H1 (cell line): ENCODE results near the gene PDE4D. TPM values are rescaled to one million over a fixed set of nuclear protein-coding genes. Genes with fewer than 3 reads are reported as not detected.

ENCODE experiments used
- CBX8 ChIP-seq: fragments of 300-800, 300-1000 bp; sonication (generic); IDR thresholded peaks from 2 replicates; pipeline ENCODE4 v1.7.1; 2016; ENCODE audit warnings: low read depth, low read length, borderline replicate concordance
- GTF2F1 ChIP-seq: IDR thresholded peaks from 2 replicates; pipeline ENCODE4 v1.6.1; 2012; ENCODE audit warnings: low read depth, low read length, improper control_type of control experiment, borderline replicate concordance
- NRF1 ChIP-seq: IDR thresholded peaks from 2 replicates; pipeline ENCODE4 v1.6.1; 2011; ENCODE audit warnings: mild to moderate bottlenecking, low read depth, low read length, improper control_type of control experiment
- PHF8 ChIP-seq: fragments of 200-600 bp; sonication (generic); conservative IDR thresholded peaks from 2 replicates; pipeline ENCODE4 v1.7.1; 2012; ENCODE audit warnings: low read depth, mild to moderate bottlenecking, inconsistent platforms, low read length, moderate library complexity
- SIN3A ChIP-seq, 2 experiments: IDR thresholded peaks in 1 of 2; conservative IDR thresholded peaks in 1 of 2; 2 replicates each; pipeline ENCODE4 v1.6.1; 2011 to 2012; ENCODE audit warnings: low read length in 2 of 2, improper control_type of control experiment in 1 of 2, low read depth in 1 of 2, mild to moderate bottlenecking in 1 of 2
- SUZ12 ChIP-seq: fragments of 200-600 bp; sonication (generic); IDR thresholded peaks from 2 replicates; pipeline ENCODE4 v1.6.1; 2012; ENCODE audit warnings: mild to moderate bottlenecking, inconsistent platforms, low read length, moderate library complexity, mixed read lengths
- TCF12 ChIP-seq: IDR thresholded peaks from 2 replicates; pipeline ENCODE4 v1.6.1; 2011; ENCODE audit warnings: low read depth, mild to moderate bottlenecking, low read length
- polyA plus RNA-seq, 7 experiments: library from polyadenylated mRNA; depleted of rRNA in 3 of 7; stranded (reverse) in 5 of 7; unstranded in 2 of 7; fragments of >200 nt in 5 of 7; fragments of 200-250 nt in 2 of 7; gene quantifications; 1 replicate in 5 of 7; 2 replicates in 1 of 7; 4 replicates in 1 of 7; pipeline versions ENCODE4 v1.2.1 to v1.2.3, GENCODE V29; 2011 to 2013; ENCODE audit warnings: missing spikeins in 2 of 7, mixed read lengths in 2 of 7
- total RNA-seq: library from RNA; stranded (reverse); fragmentation: NEBNext Ultra II Directional; extraction: Animal tissue kit (Norgen Biotek cat#: 25700); gene quantifications from 2 replicates; pipeline ENCODE4 v1.2.1, GENCODE V29; 2021
- TF ChIP-seq, protein P1 (sequence below): fragments of 300-600 bp; sonication (generic); IDR thresholded peaks from 2 replicates; pipeline ENCODE4 v1.7.1; 2012; ENCODE audit warnings: low read length, moderate library complexity, mild to moderate bottlenecking, inconsistent platforms; ENCODE audit not compliant: insufficient replicate concordance

PDE4D gene
- total and polyA plus RNA-seq, 2 of the 8 experiments (the other 6 are each of a cell fraction or from before 2014, with no cell fraction given), result 2.3 to 3.7 TPM

- TF ChIP-seq, protein P1, sequence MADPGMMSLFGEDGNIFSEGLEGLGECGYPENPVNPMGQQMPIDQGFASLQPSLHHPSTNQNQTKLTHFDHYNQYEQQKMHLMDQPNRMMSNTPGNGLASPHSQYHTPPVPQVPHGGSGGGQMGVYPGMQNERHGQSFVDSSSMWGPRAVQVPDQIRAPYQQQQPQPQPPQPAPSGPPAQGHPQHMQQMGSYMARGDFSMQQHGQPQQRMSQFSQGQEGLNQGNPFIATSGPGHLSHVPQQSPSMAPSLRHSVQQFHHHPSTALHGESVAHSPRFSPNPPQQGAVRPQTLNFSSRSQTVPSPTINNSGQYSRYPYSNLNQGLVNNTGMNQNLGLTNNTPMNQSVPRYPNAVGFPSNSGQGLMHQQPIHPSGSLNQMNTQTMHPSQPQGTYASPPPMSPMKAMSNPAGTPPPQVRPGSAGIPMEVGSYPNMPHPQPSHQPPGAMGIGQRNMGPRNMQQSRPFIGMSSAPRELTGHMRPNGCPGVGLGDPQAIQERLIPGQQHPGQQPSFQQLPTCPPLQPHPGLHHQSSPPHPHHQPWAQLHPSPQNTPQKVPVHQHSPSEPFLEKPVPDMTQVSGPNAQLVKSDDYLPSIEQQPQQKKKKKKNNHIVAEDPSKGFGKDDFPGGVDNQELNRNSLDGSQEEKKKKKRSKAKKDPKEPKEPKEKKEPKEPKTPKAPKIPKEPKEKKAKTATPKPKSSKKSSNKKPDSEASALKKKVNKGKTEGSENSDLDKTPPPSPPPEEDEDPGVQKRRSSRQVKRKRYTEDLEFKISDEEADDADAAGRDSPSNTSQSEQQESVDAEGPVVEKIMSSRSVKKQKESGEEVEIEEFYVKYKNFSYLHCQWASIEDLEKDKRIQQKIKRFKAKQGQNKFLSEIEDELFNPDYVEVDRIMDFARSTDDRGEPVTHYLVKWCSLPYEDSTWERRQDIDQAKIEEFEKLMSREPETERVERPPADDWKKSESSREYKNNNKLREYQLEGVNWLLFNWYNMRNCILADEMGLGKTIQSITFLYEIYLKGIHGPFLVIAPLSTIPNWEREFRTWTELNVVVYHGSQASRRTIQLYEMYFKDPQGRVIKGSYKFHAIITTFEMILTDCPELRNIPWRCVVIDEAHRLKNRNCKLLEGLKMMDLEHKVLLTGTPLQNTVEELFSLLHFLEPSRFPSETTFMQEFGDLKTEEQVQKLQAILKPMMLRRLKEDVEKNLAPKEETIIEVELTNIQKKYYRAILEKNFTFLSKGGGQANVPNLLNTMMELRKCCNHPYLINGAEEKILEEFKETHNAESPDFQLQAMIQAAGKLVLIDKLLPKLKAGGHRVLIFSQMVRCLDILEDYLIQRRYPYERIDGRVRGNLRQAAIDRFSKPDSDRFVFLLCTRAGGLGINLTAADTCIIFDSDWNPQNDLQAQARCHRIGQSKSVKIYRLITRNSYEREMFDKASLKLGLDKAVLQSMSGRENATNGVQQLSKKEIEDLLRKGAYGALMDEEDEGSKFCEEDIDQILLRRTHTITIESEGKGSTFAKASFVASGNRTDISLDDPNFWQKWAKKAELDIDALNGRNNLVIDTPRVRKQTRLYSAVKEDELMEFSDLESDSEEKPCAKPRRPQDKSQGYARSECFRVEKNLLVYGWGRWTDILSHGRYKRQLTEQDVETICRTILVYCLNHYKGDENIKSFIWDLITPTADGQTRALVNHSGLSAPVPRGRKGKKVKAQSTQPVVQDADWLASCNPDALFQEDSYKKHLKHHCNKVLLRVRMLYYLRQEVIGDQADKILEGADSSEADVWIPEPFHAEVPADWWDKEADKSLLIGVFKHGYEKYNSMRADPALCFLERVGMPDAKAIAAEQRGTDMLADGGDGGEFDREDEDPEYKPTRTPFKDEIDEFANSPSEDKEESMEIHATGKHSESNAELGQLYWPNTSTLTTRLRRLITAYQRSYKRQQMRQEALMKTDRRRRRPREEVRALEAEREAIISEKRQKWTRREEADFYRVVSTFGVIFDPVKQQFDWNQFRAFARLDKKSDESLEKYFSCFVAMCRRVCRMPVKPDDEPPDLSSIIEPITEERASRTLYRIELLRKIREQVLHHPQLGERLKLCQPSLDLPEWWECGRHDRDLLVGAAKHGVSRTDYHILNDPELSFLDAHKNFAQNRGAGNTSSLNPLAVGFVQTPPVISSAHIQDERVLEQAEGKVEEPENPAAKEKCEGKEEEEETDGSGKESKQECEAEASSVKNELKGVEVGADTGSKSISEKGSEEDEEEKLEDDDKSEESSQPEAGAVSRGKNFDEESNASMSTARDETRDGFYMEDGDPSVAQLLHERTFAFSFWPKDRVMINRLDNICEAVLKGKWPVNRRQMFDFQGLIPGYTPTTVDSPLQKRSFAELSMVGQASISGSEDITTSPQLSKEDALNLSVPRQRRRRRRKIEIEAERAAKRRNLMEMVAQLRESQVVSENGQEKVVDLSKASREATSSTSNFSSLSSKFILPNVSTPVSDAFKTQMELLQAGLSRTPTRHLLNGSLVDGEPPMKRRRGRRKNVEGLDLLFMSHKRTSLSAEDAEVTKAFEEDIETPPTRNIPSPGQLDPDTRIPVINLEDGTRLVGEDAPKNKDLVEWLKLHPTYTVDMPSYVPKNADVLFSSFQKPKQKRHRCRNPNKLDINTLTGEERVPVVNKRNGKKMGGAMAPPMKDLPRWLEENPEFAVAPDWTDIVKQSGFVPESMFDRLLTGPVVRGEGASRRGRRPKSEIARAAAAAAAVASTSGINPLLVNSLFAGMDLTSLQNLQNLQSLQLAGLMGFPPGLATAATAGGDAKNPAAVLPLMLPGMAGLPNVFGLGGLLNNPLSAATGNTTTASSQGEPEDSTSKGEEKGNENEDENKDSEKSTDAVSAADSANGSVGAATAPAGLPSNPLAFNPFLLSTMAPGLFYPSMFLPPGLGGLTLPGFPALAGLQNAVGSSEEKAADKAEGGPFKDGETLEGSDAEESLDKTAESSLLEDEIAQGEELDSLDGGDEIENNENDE, result no peak
- TF ChIP-seq CBX8 (no peak), PHF8 (no peak), NRF1 (no peak), SUZ12 (no peak), SIN3A (conservative IDR thresholded peaks at IDR 0.05 in 1 of 2, IDR thresholded peaks at IDR 0.05 in 1 of 2; ENCODE audit: low read depth in 1 of 2, low read length in 2 of 2) (no peak), TCF12 (no peak), GTF2F1 (no peak)
Observed at GRCh38 chr5:59555596-59555995, 337.9 kb downstream of the PDE4D start (continued).
